ENCODE measurements around the gene TIMM23B. TPM values are rescaled to one million over a fixed set of nuclear protein-coding genes. Genes with fewer than 3 reads are reported as not detected.

TIMM23B gene, protein sequence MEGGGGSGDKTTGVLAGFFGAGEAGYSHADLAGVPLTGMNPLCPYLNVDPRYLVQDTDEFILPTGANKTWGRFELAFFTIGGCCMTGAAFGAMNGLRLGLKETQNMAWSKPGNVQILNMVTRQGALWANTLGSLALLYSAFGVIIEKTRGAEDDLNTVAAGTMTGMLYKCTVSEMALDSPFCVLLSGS
- 16.7 to 26.7 TPM (median 19.0 TPM) in 5 replicates for total RNA-seq (2022; extraction: Qiagen RNA extraction; ENCODE audit: low read depth)

GRCh38 chr10:49941447-49942338 is at the start of gene TIMM23B, which contains the start of gene PARG:
TIMM23B (plus strand) TSS chr10:49942053; CDS start chr10:49942195, 142 bp downstream.
PARG (minus strand) TSS chr10:49942027; CDS start chr10:49941725, 302 bp downstream.

DNA sequence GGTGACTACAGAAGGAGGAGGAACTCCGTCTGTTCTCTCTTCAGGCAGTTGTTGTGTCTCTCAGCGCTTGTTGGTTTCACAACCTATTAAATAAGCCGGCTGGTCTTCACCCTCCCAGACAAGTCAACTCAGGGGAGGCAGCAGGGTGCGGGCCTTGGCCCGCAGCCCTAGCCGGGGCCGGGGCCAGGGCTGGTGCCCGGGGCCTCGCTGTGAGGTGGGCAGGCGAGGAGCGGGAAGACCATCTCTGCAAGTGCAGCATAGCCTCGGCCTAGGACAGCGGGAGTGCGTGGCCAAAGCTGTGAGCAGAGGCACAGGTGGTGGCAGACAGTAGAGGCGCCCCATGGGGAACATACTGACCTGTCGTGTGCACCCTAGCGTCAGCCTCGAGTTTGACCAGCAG is 46.5 kb downstream of the TIMM23B start, which contains the start of gene AGAP6:
TSS of gene AGAP6 (plus strand) at position 31 of the 400 bp plus-strand sequence. CDS start at position 341, 310 bp downstream.

Other genes with a start within 250 kb of the TIMM23B start
- gene OGDHL, start 179.7 kb upstream of the TIMM23B start, total RNA-seq (2022; extraction: Qiagen RNA extraction; ENCODE audit: low read depth) = 0.15 to 0.42 TPM (median 0.22 TPM) in 5 replicates
- 17.0 to 21.8 TPM (median 20.0 TPM) in 5 replicates for gene PARG, start within 50 bp of the TIMM23B start, total RNA-seq (2022; extraction: Qiagen RNA extraction; ENCODE audit: low read depth)
- 7.6 to 11.7 TPM (median 9.2 TPM) in 5 replicates for gene AGAP6, start 46.4 kb downstream of the TIMM23B start, total RNA-seq (2022; extraction: Qiagen RNA extraction; ENCODE audit: low read depth)
- 12.9 to 14.3 TPM (median 13.2 TPM) in 5 replicates for gene WASHC2A, start 125.9 kb downstream of the TIMM23B start, total RNA-seq (2022; extraction: Qiagen RNA extraction; ENCODE audit: low read depth)